T follicular helper cell (primary cell): ENCODE measurements around the gene PDZRN4.
"Not testable (repeated sequence)": the region's sequence is repeated elsewhere in the genome, so short reads cannot be mapped to it uniquely, and the experiment has no call there.

Experiments
- DNase-seq: peaks from one replicate; pipeline ENCODE4 v3.0.0-alpha.2; 2020; ENCODE audit warnings: low read depth

PDZRN4 gene

GRCh38 chr12:41563051-41563450 lies 374.9 kb downstream of the PDZRN4 start:
- no peak for DNase-seq

DNA sequence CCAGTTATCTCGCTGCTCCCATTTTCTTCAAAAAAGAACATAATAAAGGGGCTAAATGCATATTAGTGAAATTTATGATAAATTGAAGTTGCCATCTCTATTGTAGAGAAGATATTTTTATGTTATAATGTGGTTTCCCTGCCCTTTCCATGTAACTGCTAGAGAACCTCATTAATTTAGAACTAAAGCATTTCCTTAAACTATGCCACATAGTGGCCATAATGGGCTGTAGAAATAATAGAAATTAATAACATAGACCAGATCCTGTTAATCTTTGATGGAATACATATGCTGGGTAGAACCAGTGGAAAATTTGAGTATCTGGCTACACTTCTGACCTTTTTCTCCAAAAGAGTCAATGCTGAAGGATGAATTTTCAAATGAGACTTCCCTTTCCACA lies 376.7 kb downstream of the PDZRN4 start:
- no peak for DNase-seq

DNA sequence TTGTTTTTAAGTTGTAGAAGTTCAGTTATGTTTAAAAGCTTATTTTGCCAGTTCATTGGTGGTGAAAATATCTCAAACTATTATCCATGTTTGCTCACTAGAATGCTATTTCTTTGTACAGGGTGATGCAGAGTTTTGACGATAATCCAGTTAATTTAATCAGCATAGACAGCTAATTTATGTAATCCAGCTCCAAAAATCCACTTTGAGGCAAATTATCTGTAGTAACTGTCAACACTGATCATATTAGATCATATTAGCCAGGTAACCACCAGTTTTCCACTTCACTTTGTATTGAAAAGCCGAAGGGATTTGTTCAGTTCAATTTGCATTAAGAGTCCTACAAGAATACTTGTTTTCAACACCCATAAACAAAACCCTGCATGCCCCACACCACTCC lies 378.6 kb downstream of the PDZRN4 start:
- no peak for DNase-seq

DNA sequence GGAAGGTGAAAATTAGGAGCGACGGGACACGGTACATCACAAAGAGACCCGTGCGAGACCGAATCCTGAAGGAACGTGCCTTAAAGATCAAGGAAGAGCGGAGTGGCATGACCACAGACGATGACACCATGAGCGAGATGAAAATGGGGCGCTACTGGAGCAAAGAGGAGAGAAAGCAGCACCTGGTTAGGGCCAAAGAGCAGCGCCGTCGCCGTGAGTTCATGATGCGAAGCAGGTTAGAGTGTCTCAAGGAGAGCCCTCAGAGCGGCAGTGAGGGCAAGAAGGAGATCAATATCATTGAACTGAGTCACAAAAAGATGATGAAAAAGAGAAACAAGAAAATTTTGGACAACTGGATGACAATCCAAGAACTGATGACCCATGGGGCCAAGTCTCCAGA lies 385.3 kb downstream of the PDZRN4 start:
- DNase-seq: no peak

DNA sequence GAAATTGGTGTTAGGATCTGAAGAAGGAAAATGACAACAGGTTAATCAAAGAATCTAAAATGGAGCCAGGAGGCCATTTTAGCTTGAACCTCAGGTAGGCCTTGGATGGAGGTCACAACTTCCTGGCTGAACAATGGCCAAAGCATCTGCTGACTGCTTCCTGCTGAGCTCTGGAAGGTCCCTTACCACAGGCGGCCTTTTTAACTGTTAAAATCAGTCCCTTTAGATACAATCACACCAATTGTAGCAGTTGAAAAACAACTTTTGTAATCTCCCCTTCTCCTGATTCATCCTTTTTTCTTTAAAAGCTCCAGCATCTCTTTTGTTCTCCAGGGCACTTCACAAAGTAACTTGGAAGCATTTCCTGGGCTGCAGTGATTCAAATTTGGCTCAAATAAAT lies 388.8 kb downstream of the PDZRN4 start:
- DNase-seq: no peak

DNA sequence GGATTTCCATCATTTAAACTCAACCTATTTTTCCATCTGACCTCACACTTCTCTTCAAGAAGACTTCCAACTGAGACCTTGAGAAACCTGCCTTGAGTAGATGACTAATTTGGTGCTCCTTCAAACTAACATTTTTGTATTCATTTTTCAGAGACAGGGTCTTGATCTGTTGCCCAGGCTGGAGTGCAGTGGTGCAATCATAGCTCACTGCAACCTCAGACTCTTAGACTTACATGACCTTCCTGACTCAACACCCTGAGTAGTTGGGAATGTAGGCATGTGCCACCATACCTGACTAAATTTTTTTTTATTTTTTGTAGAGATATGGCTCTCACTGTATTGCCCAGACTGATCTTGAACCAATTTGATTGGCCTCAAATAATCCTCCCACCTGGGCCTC lies 389.9 kb downstream of the PDZRN4 start:
- DNase-seq: no peak

- DNase-seq: no peak
Observed at GRCh38 chr12:41585784-41586183, 397.7 kb downstream of the PDZRN4 start.

DNA sequence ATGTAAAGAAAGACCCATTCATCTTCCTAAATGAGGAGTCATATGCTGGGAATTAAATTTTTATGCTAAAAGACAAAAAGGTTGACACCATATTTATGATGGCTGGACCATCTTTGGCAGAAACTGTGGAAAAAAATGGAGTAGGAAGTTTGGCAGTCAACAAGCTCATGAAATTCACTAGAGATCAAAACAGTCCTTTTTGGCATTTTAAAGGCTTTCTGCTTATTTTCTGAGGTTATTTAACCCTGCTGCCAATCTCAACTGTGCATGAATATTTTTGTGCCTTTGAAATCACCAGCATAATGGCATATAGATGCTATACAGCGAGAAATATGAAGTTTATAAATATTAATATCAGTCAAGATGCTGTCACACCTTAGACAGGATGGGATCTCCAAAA lies 399.5 kb downstream of the PDZRN4 start:
- no peak for DNase-seq

DNA sequence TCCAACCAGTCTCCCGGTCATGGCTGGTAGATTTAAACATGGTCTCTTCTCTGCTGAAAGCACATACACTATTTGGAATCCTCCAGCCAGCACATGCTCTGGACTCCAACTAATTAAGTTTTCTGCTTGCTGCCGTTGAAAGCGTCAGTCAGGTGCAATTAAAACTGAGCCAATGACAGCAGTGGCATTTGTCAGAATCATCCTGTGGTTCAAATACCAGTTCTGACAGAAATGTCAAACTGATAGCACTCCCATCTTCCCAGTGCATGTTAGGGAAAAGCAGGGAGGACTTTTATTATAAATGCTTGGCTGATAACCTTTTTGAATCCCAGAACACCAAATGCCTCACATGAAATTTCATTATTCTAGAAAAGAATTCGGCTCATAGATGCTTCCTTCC lies 401.8 kb downstream of the PDZRN4 start:
- DNase-seq: no peak

DNA sequence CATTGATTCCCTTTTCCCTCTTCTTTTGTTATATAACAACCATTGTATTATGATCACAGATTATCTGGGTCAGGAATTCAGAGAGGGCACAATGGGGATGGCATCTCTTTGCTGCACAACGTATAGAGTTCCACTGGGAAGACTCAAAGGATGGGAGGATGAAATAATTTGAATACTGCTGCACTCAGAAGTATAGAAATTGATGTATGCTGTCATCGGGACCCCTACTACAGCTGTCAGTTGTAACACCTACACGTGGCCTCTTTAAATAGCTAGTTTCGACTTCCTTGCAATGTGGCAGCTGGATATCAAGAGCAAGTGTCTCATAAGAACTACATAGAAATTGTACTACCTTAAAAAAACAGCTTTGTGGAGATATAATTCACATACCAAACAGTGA lies 408.1 kb downstream of the PDZRN4 start:
- no peak for DNase-seq

- DNase-seq: no peak
Observed at GRCh38 chr12:41604830-41605229, 416.7 kb downstream of the PDZRN4 start.

DNA sequence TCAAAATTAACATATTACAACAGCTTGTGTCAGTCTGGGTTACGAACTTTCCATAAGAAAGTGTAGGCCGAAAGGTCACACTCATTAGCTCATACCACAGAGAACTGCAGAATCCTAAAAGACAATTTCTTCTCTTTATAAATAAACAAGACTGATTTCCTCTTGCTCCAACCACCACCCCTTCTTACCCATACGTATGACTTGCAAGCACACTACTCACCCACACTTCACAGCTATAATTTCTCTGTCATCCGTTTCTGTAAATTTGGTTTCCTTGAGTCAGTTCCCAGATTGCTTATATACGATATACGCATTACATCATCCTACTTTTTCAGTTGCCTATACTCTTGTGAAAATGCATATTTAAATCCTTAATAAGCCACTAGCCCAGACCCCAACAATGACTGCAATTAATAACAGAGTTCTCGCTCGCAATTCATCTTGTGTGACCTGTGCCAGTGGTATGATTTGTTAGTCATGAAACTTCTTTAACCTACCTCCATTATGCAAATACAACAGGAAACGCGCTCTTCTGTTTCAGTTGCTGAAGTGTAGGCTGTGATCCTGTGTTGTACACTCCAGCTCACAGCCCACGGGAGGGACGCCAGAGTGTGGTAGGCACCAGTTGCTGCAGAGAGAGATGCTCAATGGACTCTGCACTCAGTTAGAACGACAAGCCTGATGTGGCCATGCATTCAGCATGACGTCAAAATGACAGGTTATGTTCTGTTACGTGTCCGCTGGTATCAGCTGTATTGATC lies 417.6 kb downstream of the PDZRN4 start:
- DNase-seq: no peak

- no peak for DNase-seq
Observed at GRCh38 chr12:41606468-41607445, 418.6 kb downstream of the PDZRN4 start.

DNA sequence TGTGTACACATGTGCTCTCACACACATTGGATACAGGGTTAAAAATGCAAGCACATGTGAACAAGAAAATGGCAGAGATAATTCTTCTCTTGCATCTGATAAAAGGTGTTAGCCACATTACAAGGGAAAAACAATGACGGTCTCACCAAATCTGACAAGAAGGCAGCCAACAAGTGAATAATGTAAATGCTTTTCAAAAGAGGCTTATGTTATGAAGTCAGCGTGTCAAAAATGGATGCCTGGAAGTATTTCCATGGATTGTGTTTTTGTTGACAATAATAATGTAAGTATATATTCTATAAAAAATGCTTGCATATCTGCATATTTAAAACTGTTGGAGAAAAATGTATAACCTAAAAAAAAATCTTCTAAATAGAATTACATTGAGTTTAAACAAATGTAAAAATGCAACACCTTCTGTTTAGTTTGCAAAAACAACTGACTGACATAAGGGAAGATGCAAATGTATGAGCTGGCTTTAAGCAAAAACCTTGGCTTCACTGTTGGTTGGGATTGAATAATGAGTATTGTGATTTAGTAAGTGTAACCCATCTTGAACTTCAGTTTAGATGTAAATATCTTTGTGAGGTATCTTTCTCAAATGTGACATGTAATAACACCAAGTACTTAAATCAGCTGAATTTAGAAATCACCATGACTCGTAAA lies 424.9 kb downstream of the PDZRN4 start:
- DNase-seq: no peak

- not testable (repeated sequence) for DNase-seq
Observed at GRCh38 chr12:41615174-41615573, 427.1 kb downstream of the PDZRN4 start.

GRCh38 chr12:41619705-41620104 lies 431.6 kb downstream of the PDZRN4 start:
- DNase-seq: no peak

GRCh38 chr12:41621291-41621690 lies 433.2 kb downstream of the PDZRN4 start:
- DNase-seq: no peak
